NCI-H187 (cell line): ENCODE data around the gene RPE65.
"Not testable (repeated sequence)": the region's sequence is repeated elsewhere in the genome, so short reads cannot be mapped to it uniquely, and the experiment has no call there.

Experiments used
- DNase-seq, 2 experiments: peaks; one replicate each; lab custom pipeline; 2025; lab: John Stamatoyannopoulos, UW

Gene RPE65

DNA sequence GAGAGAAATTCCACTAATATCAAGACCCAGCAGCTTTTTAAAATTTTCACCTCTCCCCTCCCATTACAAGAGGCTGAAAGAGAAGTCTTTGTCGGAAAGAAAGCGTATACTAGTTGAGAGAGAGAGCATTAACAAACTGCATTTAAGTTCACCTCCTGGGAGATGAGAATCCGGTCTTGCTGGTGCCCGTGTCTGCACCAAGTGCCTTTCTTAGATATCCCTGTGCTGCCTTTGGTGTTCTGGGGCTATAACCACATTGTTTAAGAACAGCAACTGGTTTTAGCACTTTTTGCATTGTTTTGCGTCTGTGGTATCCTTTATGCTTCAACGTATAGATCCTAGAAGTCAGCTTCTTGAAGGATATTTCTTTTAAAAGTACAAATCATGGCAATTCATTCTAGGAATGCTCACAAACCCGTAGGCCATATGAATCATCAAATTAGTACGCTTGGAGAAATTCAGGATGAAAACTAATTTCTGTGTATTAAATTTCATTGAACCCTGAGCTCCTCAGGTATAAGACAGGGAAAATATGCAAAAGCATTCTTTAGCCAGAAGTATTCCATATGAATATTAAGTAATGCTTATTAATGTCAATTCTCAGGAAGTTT lies 3.4 kb upstream of the RPE65 start:
- no peak for DNase-seq

DNA sequence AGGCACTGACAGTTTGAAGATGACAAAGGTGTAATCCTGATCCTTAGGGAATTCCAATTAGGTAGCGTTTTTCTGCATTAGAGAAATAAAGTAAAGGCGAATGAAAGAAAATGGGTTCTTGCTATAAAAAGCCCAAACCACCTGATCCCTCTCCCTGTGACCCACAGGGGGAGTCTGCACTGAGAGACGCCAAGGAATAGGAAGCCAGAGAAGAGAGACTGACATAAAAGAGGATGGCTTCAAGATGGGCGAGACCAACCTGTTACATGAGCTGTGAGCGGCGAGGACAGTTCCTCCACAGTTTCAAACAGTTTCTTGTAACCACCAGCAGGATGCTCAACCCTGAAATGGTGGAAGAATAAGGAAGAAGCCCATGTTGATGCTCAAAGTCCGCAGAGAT lies 1.4 kb downstream of the RPE65 start:
- DNase-seq, result no peak

DNA sequence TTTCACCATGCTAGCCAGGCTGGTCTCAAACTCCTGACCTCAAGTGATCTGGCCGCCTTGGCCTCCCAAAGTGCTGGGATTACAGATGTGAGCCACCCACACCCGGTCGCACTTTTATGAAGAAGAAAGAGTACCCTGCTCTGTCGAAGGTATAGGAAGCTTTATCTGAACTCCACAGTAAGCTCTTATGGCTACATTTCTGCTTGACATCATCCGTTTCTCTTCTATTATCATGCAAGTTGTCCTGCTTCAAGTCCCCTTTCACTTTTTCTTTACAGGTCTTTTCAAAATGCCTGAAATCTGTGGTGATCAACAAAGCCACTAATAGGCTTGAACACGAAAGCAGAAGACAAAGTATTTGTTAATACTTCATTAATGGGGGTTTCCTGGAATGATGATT lies 4.0 kb downstream of the RPE65 start:
- DNase-seq, result no peak

DNA sequence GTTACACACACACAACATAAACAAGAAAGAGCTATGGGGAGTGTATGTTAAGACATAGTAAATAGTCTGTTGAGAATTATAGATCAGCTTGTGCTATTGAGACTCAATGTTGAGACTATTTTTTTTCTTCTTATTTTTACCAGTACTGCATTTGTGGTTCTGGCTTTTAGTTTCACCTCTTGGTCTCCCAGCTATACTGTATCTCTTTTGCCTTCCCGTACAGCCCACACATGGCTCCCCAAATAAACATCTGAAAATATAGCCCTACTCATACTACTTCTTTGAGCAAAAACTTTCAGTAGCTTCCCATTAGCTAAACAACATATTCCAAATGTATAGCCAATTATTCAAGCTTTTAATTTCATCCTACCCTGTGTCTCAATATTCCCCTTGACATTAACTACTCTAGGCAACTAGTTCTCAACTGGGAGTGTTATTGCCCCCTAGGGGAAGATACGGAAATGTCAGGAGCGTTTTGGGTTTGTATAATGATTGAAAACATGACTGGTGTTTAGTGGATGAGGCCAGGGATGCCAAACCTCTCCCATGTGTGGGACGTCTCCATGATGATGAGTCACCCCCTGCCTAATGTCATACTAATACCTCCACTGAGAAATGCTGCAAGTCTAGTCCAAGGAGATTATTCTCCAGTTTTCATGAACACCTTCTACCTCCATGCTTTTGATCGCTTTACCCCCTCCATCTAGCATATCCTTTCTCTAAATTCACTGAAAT lies 6.8 kb downstream of the RPE65 start:
- no peak for DNase-seq

DNA sequence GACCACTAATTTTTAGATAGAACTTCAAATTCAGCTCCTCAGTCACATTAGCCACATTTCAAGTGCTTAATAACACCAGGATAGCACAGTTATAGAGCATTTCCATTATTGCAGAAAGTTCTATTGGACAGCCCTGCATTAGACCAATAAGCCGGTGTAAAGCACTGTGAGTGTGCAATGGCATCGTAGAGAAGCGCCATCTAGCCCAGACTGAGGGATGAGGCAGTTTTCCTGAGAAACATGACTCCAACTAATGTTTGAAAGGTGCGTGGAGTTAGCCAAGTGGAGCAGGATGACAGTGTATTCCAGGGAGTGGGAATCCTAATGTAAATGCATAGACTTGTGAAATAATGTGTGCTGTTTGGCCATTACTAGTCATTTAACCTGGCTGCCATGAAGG lies 7.7 kb downstream of the RPE65 start:
- DNase-seq, result no peak

DNA sequence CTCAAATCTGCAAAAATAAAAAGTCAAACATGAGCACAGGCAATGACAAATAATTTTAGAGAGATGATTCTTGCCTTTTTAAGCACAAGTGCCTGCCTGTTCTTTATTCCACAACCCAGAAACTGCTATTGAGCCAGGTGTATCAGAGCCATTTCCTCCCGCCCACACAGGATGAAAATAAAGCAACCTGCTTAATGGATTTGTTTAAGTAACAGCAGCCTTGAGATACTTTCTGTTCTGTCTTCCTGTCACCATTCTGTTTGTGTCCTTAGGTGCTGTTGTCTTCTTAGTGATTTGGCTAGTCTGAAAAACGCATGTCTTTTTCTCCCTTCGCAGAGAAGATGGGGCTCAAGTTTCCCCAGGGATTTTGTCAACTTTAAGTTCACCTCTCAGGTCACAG lies 11.4 kb downstream of the RPE65 start:
- DNase-seq, result no peak

DNA sequence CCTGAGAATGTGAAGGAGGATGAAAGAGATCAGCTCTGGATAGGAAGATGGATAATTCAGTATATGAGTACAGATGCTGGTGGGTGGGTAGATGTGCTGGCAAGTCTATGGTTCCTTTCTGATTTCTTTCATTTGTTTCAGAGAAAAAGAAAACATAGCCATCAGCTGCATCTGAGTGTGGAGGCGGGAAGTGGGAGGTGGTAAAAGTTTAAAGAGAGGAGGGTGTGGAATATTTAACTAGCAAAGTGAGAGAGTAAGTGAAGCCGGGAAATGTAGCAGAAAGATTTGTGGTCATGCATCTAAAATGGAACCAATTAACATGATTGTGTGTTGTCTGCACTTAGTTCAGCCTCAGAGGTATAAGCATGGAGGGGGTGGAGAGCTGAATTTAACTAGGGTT lies 16.4 kb downstream of the RPE65 start:
- DNase-seq, result no peak

DNA sequence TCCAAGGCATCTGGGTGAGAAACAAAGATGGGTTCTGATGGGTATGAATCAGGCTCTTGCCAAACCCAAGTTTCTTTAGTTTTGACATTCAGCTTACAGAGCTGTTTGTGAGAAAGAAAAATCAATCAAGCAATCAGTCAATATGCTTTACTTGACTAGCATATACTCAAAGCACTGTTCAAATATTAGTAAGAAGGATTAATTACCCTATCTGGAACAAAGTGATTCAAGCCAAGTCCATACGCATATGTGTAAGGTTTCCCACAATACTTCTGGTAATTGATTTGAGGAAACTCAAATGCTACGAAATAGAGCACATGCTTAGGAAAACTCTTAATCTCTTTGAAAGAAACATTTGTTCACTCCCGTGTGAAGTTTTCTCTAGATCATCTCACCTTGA lies 18.7 kb downstream of the RPE65 start:
- DNase-seq, result no peak

DNA sequence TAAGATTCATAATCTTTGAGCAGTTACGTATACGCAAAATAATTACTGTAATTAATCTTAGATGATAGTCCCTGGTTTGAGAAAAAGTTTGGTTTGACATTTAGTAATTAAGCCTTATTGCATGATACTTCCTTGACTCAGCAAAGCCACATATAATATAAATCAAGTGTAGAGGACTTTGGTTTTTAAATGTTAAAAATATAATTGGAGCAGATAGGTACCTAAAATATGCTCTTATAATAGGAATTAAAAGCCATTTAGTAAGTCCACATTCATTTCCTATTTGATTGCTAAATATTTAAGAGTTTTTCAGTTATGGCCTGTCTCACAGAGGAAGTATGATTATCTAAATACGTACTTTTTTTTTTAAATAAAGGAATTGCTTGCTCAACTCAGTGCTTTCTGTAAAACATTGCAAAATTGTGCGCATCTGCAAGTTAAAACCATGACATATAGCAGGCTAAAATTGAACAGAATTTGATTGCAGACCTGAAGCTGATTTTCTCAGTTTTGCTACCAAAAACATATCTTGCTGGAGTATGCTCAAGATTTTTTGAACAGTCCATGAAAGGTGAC lies 20.4 kb downstream of the RPE65 start:
- DNase-seq, result no peak

DNA sequence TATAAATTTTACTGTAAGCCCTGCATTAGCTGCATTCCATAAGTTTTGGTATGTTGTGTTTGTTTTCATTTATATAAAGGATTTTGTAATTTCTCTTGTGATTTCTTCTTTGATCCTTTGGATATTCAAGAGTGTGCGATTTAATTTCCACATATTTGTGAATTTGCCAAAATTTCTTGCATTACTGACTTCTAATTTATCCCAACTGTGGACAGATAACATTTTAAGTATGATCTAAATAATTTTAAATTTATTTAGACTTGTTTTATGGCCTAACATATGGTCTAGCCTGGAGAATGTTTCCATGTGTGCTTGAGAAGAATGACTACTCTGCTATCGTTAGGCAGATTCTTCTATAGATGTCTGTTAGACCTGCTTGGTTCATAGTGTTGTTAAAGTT lies 23.2 kb downstream of the RPE65 start:
- DNase-seq, result no peak

DNA sequence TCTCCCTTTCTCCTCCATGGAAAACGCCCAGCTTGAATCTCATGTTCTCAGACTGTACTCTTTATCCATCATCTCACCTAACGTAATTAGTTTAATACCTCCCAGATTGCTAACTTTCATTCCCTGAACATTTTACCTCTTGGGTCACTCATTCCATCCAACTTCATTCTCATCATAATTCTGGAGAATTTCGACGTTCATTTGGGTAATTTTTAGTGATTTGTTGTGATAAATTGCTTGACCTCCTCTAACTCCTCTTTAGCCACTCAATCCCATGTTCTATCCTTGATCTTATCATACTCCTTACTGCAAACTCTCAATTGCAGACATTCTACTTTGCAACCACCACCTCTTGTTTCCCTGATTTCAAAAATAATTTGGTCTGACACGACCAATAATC lies 28.4 kb downstream of the RPE65 start:
- no peak for DNase-seq

DNA sequence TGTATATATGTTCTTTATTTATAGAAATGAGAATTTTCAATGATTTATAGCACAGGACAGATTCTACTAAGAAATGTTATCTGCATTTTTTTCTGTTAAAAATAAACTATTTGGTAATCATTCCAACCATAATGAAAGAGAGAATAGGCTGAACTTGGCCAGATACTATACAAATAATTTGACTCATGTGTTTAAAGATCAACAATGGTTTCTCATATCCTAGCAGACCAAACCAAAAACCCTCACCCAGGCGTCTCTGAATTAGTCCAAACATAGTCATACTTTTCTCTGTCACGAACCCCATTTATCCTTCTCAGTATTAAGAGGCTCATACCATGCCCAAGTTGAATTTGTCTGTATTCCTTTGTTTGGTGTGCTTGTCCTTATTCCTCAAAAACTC lies 40.3 kb downstream of the RPE65 start:
- DNase-seq, result no peak

DNA sequence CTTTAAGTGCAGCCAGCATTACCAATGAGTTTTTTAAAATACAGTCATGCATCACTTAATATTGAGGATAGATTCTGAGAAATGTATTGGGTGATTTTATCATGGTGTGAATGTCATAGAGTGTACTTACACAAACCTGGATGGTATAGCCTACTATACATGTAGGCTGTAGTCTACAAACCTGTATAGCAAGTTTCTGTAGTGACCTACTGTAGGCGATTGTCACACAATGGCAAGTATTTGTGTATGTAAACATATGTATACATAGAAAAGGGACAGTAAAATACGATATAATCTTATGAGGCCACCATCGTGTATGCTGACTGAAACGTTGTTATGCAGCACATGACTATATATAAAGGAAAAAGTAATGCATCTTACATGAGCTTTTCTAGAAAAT lies 48.2 kb downstream of the RPE65 start:
- no peak for DNase-seq

DNA sequence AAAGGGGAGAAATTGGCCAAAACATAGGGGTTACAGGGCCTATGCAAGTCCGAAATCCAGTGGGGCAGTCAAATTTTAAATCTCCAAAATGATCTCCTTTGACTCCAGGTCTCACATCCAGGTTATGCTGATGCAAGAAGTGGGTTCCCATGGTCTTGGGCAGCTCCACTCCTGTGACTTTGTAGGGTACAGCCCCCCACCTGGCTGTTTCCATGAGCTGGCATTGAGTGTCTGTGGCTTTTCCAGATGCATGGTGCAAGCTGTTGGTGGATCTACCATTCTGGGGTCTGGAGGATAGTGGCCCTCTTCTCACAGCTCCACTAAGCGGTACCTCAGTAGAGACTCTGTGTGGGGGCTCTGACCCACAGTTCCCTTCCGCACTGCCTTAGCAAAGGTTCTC lies 54.2 kb downstream of the RPE65 start:
- not testable (repeated sequence) for DNase-seq

DNA sequence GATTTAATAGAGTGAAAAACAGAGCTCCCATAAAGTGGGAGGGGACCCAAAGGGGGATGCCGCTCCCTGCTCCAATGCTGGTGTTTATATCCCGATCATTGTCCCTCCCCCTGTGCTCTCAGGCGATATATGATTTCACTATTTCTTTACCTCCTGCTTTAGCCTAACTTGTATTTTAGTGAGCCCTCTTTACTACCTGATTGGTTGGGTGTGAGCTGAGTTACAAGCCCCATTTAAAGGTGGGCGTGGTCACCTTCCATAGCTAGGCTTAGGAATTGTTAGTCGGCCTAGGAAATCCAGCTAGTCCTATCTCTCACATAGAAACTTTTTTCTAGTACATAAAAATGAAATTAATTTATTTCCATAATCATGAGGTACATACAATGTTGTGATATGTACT lies 57.3 kb downstream of the RPE65 start:
- not testable (repeated sequence) for DNase-seq

DNA sequence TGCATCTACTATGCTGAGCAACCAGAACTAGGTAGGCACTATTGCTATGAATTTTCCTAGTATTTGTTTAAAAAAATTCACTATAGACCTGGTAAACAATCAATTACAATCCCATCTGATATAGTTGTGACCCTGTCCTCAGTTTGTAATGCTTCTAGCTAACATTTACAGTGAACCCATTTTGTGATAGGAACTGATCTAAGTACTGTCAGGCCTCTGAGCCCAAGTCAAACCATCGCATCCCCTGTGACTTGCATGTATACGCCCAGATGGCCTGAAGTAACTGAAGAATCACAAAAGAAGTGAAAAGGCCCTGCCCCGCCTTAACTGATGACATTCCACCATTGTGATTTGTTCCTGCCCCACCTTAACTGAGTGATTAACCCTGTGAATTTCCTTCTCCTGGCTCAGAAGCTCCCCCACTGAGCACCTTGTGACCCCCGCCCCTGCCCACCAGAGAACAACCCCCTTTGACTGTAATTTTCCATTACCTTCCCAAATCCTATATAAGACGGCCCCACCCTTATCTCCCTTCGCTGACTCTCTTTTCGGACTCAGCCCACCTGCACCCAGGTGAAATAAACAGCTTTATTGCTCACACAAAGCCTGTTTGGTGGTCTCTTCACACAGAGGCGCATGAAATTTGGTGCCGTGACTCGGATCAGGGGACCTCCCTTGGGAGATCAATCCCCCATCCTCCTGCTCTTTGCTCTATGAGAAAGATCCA lies 63.8 kb downstream of the RPE65 start:
- DNase-seq, result not testable (repeated sequence)

DNA sequence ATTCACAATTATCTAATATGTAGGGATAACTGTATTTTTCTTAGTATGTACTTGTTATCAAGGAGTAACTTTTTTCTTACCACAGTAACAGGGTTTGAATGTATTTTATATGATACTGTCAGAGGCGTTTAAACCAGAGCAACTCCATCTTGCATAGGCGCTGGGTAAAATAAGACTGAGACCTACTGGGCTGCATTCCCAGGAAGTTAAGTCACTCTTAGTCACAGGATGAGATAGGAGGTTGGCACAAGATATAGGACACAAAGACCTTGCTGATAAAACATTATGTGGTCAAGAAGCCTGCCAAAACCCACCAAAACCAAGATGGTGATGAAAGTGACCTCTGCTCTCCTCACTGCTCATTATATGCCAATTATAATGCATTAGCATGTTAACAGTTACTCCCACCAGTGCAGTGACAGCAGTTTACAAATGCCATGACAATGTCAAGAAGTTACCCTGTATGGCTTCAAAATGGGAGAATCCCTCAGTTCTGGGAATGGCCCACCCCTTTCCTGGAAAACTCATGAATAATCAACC lies 64.8 kb downstream of the RPE65 start:
- no peak for DNase-seq

DNA sequence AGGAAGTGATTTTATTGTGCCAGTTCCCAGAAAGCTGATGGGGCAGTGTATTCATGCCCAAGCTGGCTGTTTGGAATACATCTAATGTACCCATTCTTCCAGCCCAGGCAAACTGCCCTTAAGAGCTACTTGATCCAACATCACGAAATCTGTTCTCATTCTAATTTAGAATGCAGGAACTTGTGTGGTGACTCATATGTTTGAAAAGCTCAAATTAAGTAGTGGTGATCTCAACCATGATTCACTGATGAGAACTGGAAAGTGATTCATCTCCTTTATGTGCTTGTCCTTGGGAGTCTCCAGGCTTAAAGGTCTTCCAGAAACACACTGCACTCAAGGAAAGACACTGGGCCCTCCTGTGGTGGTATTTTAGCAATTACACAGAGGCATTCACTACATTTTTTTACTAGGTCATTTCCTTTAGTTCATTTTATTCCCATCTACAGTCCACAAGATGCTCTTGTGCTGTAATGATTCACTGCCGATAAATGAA lies 65.4 kb downstream of the RPE65 start:
- no peak for DNase-seq

DNA sequence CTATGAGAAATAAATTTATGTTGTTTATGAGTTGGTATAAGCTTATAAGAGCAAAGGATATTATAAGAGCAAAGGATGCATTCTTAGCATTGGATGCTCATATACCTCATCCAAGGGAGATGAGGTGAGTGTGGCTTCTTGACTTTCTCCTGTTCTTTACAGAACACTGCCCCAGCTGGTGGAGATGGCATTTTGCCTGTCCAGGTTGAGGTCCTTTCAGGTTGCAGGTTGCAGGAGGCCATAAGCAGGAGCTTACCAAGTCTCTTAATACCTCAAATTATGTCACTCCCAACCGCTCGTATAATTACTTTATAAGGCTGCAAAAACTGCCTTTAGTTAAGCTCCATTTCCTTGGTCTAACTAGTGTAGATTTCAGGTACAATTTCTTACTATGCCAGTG lies 66.7 kb downstream of the RPE65 start:
- no peak for DNase-seq

DNA sequence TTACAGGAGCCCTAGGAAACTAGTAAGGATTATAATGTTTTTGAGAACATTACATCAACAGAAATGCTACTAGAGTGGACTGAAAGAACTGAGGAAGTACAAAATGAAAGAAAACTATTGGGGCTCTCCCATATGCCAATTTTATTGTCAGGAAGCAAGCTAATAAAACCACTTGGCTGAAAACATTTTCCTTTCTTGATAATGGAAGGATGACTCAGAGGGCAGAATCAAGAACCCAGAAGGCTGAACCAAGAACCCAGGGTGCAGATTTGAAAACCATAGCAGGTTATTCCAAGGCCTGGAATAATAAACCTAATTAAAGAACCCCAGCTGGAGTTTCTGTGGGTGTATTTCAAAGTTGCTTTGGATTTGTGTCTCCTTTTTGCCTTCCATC lies 70.7 kb downstream of the RPE65 start:
- no peak for DNase-seq
